Karpas-422 (cell line): ENCODE results near the gene EFL1. TPM values are rescaled to one million over a fixed set of nuclear protein-coding genes. Genes with fewer than 3 reads are reported as not detected.

Source experiments
- DNase-seq: peaks from one replicate; pipeline ENCODE4 v3.0.0-alpha.2; 2015
- H2AFZ ChIP-seq: fragments of 200-600 bp; sonication (generic); 2 replicates; pipeline ENCODE4 v1.6.1; 2014; ENCODE audit warnings: antibody characterized with exemption, low read length, mixed read lengths
- H3K27ac ChIP-seq: fragments of 200-600 bp; sonication (generic); 2 replicates; pipeline ENCODE4 v1.5.1; 2014; ENCODE audit warnings: mild to moderate bottlenecking, low read length, moderate library complexity
- H3K27me3 ChIP-seq: fragments of 200-600 bp; sonication (generic); 2 replicates; pipeline ENCODE4 v1.6.1; 2014; ENCODE audit warnings: low read length, mixed read lengths
- H3K36me3 ChIP-seq: fragments of 200-600 bp; sonication (generic); 2 replicates; pipeline ENCODE4 v1.6.1; 2014; ENCODE audit warnings: low read length, mixed read lengths; ENCODE audit not compliant: insufficient read depth
- H3K4me1 ChIP-seq: fragments of 200-600 bp; sonication (generic); 2 replicates; pipeline ENCODE4 v1.6.1; 2014; ENCODE audit warnings: mild to moderate bottlenecking, low read length, mixed read lengths
- H3K4me2 ChIP-seq: fragments of 200-600 bp; sonication (generic); 2 replicates; pipeline ENCODE4 v1.6.1; 2014; ENCODE audit warnings: low read length, low read depth, mild to moderate bottlenecking; ENCODE audit not compliant: poor library complexity, severe bottlenecking
- H3K4me3 ChIP-seq: fragments of 200-600 bp; sonication (generic); 2 replicates; pipeline ENCODE4 v1.5.1; 2014; ENCODE audit warnings: mild to moderate bottlenecking, antibody characterized with exemption, low read length, mixed read lengths
- H3K79me2 ChIP-seq: fragments of 200-600 bp; sonication (generic); 2 replicates; pipeline ENCODE4 v1.6.1; 2014; ENCODE audit warnings: mild to moderate bottlenecking, low read length, mixed read lengths
- H3K9ac ChIP-seq: fragments of 200-600 bp; sonication (generic); 2 replicates; pipeline ENCODE4 v1.6.0; 2014; ENCODE audit warnings: low read length
- H3K9me2 ChIP-seq: fragments of 200-600 bp; sonication (generic), shearing (Covaris generic); replicated peaks from 2 replicates; pipeline ENCODE4 v1.6.0; 2014; ENCODE audit warnings: mild to moderate bottlenecking, low read length, moderate library complexity; ENCODE audit not compliant: insufficient read depth
- H3K9me3 ChIP-seq: fragments of 300-700, 200-600 bp; sonication (generic); 2 replicates; pipeline ENCODE4 v1.6.1; 2014; ENCODE audit warnings: low read length, mixed read lengths
- H4K20me1 ChIP-seq: fragments of 200-600 bp; sonication (generic); 2 replicates; pipeline ENCODE4 v1.6.1; 2014; ENCODE audit warnings: mild to moderate bottlenecking, antibody characterized with exemption, low read length, low read depth; ENCODE audit not compliant: insufficient read depth
- small RNA-seq: library from RNA; depleted of rRNA; stranded (forward); fragments of <200 nt; gene quantifications from one replicate; pipeline ENCODE3, GENCODE V24; 2014
- total RNA-seq: library from RNA; depleted of rRNA; stranded (reverse); fragments of >200 nt; shearing (Covaris generic); gene quantifications from 2 replicates; pipeline ENCODE4 v1.2.3, GENCODE V29; 2014; ENCODE audit warnings: low replicate concordance; rRNA removed

The EFL1 gene
- total RNA-seq, 1 experiment from 2014 or later, result 30.7 TPM

DNA sequence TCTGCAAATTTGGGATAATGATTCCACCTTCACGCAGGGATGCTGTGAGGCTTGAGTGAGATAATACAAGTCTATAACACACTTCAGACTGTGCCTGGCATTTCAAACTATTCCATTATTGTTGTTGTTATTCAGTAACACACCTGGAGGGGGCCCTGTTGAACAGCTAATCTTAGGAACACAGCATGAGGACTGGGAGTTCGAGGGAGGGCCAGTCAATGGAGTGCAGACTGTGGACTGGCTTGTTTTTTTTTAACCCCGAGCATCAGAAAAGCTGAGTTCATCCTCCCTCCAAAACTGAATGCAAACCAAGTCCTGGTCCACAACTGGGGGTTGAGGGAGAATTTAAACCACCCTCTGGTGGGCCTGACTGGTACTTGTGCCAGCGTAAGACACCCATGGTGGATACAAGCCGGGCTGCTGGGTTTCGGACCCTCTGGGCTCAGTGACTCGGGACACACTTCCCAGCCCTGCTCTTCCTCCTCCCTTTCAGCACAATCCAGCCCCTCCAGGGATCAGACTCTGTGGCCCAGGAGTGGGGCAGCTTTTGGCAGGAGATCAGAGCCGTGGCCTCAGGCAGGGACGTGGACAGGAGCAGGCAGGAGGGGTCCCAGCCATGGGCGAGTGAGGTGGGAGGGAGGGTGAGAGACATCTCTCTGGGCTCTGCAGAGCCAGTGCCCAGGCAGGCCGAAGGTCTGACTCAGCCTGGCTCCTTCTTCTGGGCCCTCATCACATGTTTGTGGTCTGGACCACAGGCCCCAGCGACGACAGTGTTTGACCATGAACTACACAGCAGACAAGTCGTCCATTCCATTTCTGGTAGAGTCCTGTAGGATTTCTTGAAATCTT is 180.4 kb downstream of the EFL1 start:
- peak; percentile 60 for DNase-seq
- no peak overlapping the region for H2AFZ ChIP-seq
- no peak overlapping the region for H3K9ac ChIP-seq
- no peaks in the 10 kb centered on the region for H3K4me1 ChIP-seq
- no peaks in the 10 kb centered on the region for H3K79me2 ChIP-seq
- no peaks in the 10 kb centered on the region for H3K9me2 ChIP-seq
- no peak overlapping the region for H3K4me2 ChIP-seq
- no peaks in the 10 kb centered on the region for H3K27me3 ChIP-seq
- H3K4me3 ChIP-seq, result no peak overlapping the region
- no peaks in the 10 kb centered on the region for H3K9me3 ChIP-seq
- H3K27ac ChIP-seq, result no peak overlapping the region
- H4K20me1 ChIP-seq, result no peaks in the 10 kb centered on the region
- no peaks in the 10 kb centered on the region for H3K36me3 ChIP-seq

DNA sequence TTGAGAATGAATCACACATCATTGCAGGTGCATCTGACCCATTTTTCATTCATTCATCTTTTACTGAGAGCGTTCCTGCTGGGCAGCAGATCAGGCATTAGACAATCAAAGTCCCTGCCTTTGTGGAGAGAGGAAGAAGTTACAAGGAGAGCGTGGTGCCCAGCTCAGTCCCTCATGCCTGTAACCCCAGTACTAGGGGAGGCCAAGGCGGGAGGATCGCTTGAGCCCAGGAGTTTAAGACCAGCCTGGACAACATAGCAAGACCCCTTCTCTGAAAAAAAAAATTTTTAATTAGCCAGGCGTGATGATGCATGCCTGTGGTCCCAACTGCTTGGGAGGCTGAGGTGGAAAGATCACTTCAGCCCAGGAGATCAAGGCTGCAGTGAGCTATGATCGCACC is 181.8 kb downstream of the EFL1 start:
- H4K20me1 ChIP-seq, result no peaks in the 10 kb centered on the region

More for the DNA sequence above, 181.8 kb downstream of the EFL1 start:
- Histone ChIP-seq H3K79me2 (no peaks in the 10 kb centered on the region), H3K4me1 (no peaks in the 10 kb centered on the region), H3K27ac (no peak overlapping the region), H3K4me3 (no peak overlapping the region), H3K36me3 (no peaks in the 10 kb centered on the region), H3K27me3 (no peaks in the 10 kb centered on the region), H3K9ac (no peak overlapping the region), H3K9me2 (no peaks in the 10 kb centered on the region), H2AFZ (no peak overlapping the region), H3K4me2 (no peak overlapping the region), H3K9me3 (no peaks in the 10 kb centered on the region)
- DNase-seq, result no peak

Small RNA genes within 50 kb of the gene (small RNA-seq; reads per million reads assigned to genes)
- not detected for gene RNU1-77P

Other genes starting within 250 kb of the EFL1 start
- 0.37 and 1.2 TPM in 2 replicates for gene MEX3B, start 216.7 kb downstream of the EFL1 start, total RNA-seq
- 0.60 and 6.8 TPM in 2 replicates for gene SAXO2, start 84 bp upstream of the EFL1 start, total RNA-seq
- gene GOLGA6L10, start 86.7 kb upstream of the EFL1 start, total RNA-seq, result 0.18 and 2.0 TPM in 2 replicates
- 3.4 and 4.0 TPM in 2 replicates for gene GOLGA6L9, start 167.1 kb upstream of the EFL1 start, total RNA-seq